ENCODE measurements around the gene PRSS57. TPM values are rescaled to one million over a fixed set of nuclear protein-coding genes. Genes with fewer than 3 reads are reported as not detected.

The PRSS57 gene
- total and polyA plus RNA-seq, 2 of the 8 experiments (the other 6 are each of a cell fraction or from before 2014, with no cell fraction given): not detected

GRCh38 chr19:678791-679388, 16.4 kb downstream of the PRSS57 start:
- Histone ChIP-seq H3K14ac (ENCODE audit: insufficient read length) (no peak overlapping the region), H3K36me3 (ENCODE audit: control insufficient read depth in 2 of 4, insufficient read depth in 4 of 4, low read length in 3 of 4) (no peaks in the 10 kb centered on the region), H3K27ac (ENCODE audit: low read depth, low read length) (no peak overlapping the region), H4K20me1 (replicated peaks in 1 of 2; ENCODE audit: control insufficient read depth in 1 of 2, insufficient read depth in 2 of 2, low read length in 2 of 2) (peaks cover 0 to 7% of the 10 kb centered on the region in 2 experiments), H3K56ac (replicated peaks; ENCODE audit: insufficient read length, low read depth, low read length) (no peak overlapping the region), H3K27me3 (replicated peaks in 1 of 4; ENCODE audit: control insufficient read depth in 3 of 4, extremely low read depth in 1 of 4, insufficient read depth in 3 of 4, low read length in 3 of 4) (peaks cover 0 to 22% (median 10%) of the 10 kb centered on the region in 4 experiments; a peak in 5 of 7 replicates), H3K18ac (ENCODE audit: extremely low read depth, low read length) (no peak overlapping the region), H3K4me2 (ENCODE audit: insufficient read depth in 1 of 2, low read depth in 2 of 2, low read length in 2 of 2) (peak overlapping the region; percentile 43 to 80; a peak in 3 of 4 replicates), H4K91ac (replicated peaks; ENCODE audit: insufficient read length, low read length) (no peak overlapping the region), H3K79me1 (ENCODE audit: low read depth, low read length) (0 out of 2 replicates have a peak, but pooled peaks cover 3% of the 10 kb centered on the region), H4K8ac (ENCODE audit: extremely low read depth, insufficient read depth, low read length) (no peak overlapping the region), H3K9me3 (ENCODE audit: insufficient read depth in 2 of 2, low read depth in 1 of 2, low read length in 1 of 2) (no peaks in the 10 kb centered on the region), H3K23me2 (ENCODE audit: low read depth, low read length) (peaks cover 6% of the 10 kb centered on the region; the same call in 1 of the 2 replicates), H3K4ac (replicated peaks; ENCODE audit: insufficient read length, low read depth, low read length) (no peak overlapping the region), H2BK12ac (ENCODE audit: low read depth, low read length) (no peak overlapping the region), H3K23ac (ENCODE audit: insufficient read length) (no peak overlapping the region), H3K4me1 (replicated peaks in 1 of 4; ENCODE audit: control insufficient read depth in 3 of 4, insufficient read depth in 4 of 4, low read length in 3 of 4) (peaks cover 0 to 10% (median 1%) of the 10 kb centered on the region in 4 experiments; a peak in 4 of 7 replicates), H4K5ac (ENCODE audit: insufficient read length, low read depth, low read length) (no peak overlapping the region), H3K9ac (replicated peaks in 1 of 4; ENCODE audit: extremely low read depth in 1 of 4, low read depth in 3 of 4, low read length in 3 of 4) (no peak overlapping the region), H2BK5ac (ENCODE audit: low read depth, low read length) (no peak overlapping the region), H3K4me3 (ENCODE audit: extremely low read depth in 1 of 4, insufficient read depth in 2 of 4, low read depth in 3 of 4, low read length in 4 of 4) (peak overlapping the region in 2 of 4 experiments; percentile 57 to 97; a peak in 4 of 8 replicates), H2AK5ac (ENCODE audit: low read depth, low read length) (no peak overlapping the region), H2BK120ac (replicated peaks; ENCODE audit: low read depth, low read length) (no peak overlapping the region), H2BK15ac (ENCODE audit: low read length) (no peak overlapping the region), H2BK20ac (ENCODE audit: low read length) (no peak overlapping the region), H3K79me2 (ENCODE audit: control insufficient read depth in 1 of 2, insufficient read depth in 2 of 2, low read length in 2 of 2) (no peaks in the 10 kb centered on the region), H2AFZ (ENCODE audit: low read length) (no peak overlapping the region)
- ChIA-PET POLR2A (ENCODE audit: partially characterized antibody) (interaction anchor here (1.1 to 2.4 kb wide), 4 partner anchors 11 to 34 kb away, joined by 3 to 11 read pairs (median 5); partner anchors contain the start of gene PALM), CTCF (ENCODE audit: partially characterized antibody) (interaction anchor here (1.0 to 1.8 kb wide), 6 partner anchors 9 to 59 kb away, joined by 3 to 16 read pairs (median 4); no protein-coding TSS in a partner anchor)
- FAIRE-seq: no peak
- no peak for DNase-seq (ENCODE audit: low read depth in 1 of 2, low spot score in 2 of 2)
- 86% methylated on average over 14 of the region's 16 CpGs; no CpG with 5 or more reads in 1 of the 2 experiments for WGBS, 2 experiments (ENCODE audit: extremely low coverage in 1 of 2, insufficient coverage in 1 of 2, insufficient read length in 1 of 2, insufficient replicate concordance in 2 of 2, low coverage in 1 of 2, low lambda C conversion rate in 2 of 2, missing lambda C conversion rate in 1 of 2)
- TF ChIP-seq EGR1 (IDR thresholded peaks at IDR 0.05; ENCODE audit: borderline replicate concordance, low read depth, low read length): no peak
- no peak for TF ChIP-seq JUND (IDR thresholded peaks at IDR 0.05; ENCODE audit: low read length)
- no peak for TF ChIP-seq POU5F1 (IDR thresholded peaks at IDR 0.05; ENCODE audit: low read depth, low read length)
- no peak for TF ChIP-seq TBP (IDR thresholded peaks at IDR 0.05; ENCODE audit: low read depth, low read length)
- no peak for TF ChIP-seq NRF1 (IDR thresholded peaks at IDR 0.05; ENCODE audit: low read depth, low read length)
- no peak for TF ChIP-seq HDAC6 (IDR thresholded peaks at IDR 0.05; ENCODE audit: low read depth, low read length)
- no peak for TF ChIP-seq E2F6 (IDR thresholded peaks at IDR 0.05)
- no peak for TF ChIP-seq TEAD4 (IDR thresholded peaks at IDR 0.05; ENCODE audit: low read depth, low read length)
- no peak for TF ChIP-seq SIN3A (conservative IDR thresholded peaks at IDR 0.05 in 1 of 2, IDR thresholded peaks at IDR 0.05 in 1 of 2; ENCODE audit: low read depth in 1 of 2, low read length in 2 of 2)
- no peak for TF ChIP-seq SIRT6 (IDR thresholded peaks at IDR 0.05; ENCODE audit: low read length)
- no peak for TF ChIP-seq SAP30 (IDR thresholded peaks at IDR 0.05; ENCODE audit: insufficient read depth, insufficient replicate concordance, low read length)
- no peak for TF ChIP-seq EZH2 (IDR thresholded peaks at IDR 0.05; ENCODE audit: low read depth, low read length, severe bottlenecking)

Measured in H1 (cell line).